Stomach (tissue), 4 donors: Measurements from ENCODE around the gene ROBO2.

ENCODE experiments used
- EP300 ChIP-seq: sonication (generic); formaldehyde crosslinking; IDR thresholded peaks from one replicate; pipeline ENCODE4 v1.6.1; 2017; ENCODE audit warnings: antibody characterized with exemption
- POLR2A ChIP-seq, 4 donors: fragments of 450-650 bp; IDR thresholded peaks; one replicate each; pipeline ENCODE4 v1.6.1; 2016; ENCODE audit warnings: antibody characterized with exemption in 4 of 4, control low read depth in 2 of 4, mild to moderate bottlenecking in 1 of 4, moderate library complexity in 1 of 4
- POLR2AphosphoS5 ChIP-seq, 3 donors: sonication (generic); formaldehyde crosslinking; IDR thresholded peaks; one replicate each; pipeline ENCODE4 v1.6.1; 2016; ENCODE audit warnings: antibody characterized with exemption in 3 of 3
- TF ChIP-seq, protein P1 (sequence below), 7 experiments: fragments of 450-650 bp in 4 of 7; fragments of 200-600 bp in 3 of 7; sonication (generic) in 3 of 7; IDR thresholded peaks; one replicate each; pipeline ENCODE4 v1.5.1; 2016 to 2019; ENCODE audit warnings: antibody characterized with exemption in 7 of 7, control low read depth in 2 of 7, mild to moderate bottlenecking in 1 of 7

DNA sequence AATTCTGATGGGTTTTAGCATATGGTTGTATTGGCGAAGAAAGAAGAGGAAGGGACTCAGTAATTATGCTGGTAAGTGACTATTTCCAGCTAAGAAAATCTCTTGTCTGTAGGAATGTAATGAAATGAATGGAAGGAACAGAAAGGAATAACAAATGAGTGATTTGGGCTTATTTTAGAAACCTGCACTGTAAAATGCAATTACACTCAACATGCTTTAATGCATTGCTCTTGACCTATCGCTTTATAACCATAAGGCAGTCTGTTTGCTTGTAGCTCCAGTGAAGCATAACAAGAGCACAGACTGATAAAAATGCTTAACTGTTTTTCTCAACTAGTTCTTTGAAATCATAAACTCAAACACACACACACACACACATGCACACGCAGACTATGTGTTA lies 549.0 kb downstream of the ROBO2 start:
- TF ChIP-seq, protein P1, sequence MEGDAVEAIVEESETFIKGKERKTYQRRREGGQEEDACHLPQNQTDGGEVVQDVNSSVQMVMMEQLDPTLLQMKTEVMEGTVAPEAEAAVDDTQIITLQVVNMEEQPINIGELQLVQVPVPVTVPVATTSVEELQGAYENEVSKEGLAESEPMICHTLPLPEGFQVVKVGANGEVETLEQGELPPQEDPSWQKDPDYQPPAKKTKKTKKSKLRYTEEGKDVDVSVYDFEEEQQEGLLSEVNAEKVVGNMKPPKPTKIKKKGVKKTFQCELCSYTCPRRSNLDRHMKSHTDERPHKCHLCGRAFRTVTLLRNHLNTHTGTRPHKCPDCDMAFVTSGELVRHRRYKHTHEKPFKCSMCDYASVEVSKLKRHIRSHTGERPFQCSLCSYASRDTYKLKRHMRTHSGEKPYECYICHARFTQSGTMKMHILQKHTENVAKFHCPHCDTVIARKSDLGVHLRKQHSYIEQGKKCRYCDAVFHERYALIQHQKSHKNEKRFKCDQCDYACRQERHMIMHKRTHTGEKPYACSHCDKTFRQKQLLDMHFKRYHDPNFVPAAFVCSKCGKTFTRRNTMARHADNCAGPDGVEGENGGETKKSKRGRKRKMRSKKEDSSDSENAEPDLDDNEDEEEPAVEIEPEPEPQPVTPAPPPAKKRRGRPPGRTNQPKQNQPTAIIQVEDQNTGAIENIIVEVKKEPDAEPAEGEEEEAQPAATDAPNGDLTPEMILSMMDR (IDR thresholded peaks at IDR 0.05), result no peak
- TF ChIP-seq EP300 (no peak), POLR2A (IDR thresholded peaks at IDR 0.05) (no peak), POLR2AphosphoS5 (IDR thresholded peaks at IDR 0.05) (no peak)
